Measurements from ENCODE around the gene NAALAD2.

The NAALAD2 gene

DNA sequence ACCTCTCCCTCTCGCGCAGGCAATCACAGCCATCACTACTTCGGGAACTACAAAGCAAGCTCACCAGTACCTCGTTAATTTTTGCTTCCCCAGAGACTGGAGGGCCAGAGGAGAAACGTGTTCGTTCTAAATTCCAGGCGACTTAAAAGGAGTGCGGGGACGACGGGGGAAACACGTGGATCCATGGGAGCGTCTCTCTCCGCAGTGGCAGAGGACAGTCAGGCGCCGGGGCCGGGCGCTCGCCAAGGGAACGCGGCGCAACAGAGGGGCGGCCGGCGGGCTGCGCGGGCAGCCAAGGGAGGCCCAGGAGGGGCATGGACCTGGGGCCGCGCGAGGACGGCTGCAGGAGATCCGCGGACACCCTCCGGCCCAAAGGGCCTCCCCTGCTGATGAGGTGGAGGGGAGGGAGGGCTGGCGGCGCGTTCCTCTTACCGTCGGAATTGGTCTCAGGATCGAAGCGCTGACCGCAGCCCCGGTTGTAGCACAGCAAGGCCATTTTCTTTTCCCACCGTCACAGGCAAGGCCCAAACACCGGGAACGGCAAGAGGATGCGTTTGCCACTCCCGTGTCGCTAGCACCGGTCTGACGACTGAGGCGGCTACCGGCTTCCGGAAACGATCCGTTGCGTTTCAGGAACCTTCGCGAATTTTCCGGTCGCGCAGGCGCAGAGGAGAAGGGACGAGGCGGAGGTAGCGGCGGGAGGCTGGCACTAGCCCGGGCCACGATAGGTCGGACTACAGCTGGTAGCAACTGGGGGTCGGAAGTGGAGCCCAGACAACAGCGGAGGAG, 88.2 kb downstream of the NAALAD2 start, which contains the start of gene CHORDC1:
TSS of gene CHORDC1 (minus strand) at position 591 of the 789 bp plus-strand sequence. CDS start at position 496, 95 bp downstream.
- TF ChIP-seq GATA2 (IDR thresholded peaks at IDR 0.05; ENCODE audit: low read depth, low read length) (no peak), GATA3 (IDR thresholded peaks at IDR 0.05; ENCODE audit: low read depth, low read length) (no peak)

GRCh38 chr11:90223248-90223585, 88.8 kb downstream of the NAALAD2 start:
- TF ChIP-seq GATA3 (IDR thresholded peaks at IDR 0.05; ENCODE audit: low read depth, low read length): no peak

DNA sequence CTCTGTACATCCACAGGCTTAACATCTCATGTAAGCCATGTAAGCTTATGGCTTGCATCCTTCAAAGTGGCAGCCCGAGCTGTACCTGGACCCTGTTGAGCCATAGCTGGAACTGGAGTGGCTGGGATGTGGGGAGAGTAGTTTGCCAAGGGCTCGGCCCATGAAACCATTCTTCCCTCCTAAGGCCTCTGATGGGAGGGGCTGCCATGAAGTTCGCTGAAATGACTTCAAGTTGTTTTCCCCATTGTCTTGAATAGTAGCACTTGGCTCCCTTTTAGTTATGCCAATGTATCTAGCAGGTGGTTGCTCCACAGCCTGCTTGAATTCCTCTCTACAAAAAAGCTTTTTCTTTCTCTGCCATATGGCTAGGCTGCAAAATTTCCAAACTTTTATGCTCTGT, 93.6 kb downstream of the NAALAD2 start:
- TF ChIP-seq GATA2 (IDR thresholded peaks at IDR 0.05; ENCODE audit: low read depth, low read length) (no peak), GATA3 (IDR thresholded peaks at IDR 0.05; ENCODE audit: low read depth, low read length) (no peak)

GRCh38 chr11:90229791-90230190, 95.3 kb downstream of the NAALAD2 start:
- TF ChIP-seq GATA2 (IDR thresholded peaks at IDR 0.05; ENCODE audit: low read depth, low read length) (no peak), GATA3 (IDR thresholded peaks at IDR 0.05; ENCODE audit: low read depth, low read length) (no peak)

DNA sequence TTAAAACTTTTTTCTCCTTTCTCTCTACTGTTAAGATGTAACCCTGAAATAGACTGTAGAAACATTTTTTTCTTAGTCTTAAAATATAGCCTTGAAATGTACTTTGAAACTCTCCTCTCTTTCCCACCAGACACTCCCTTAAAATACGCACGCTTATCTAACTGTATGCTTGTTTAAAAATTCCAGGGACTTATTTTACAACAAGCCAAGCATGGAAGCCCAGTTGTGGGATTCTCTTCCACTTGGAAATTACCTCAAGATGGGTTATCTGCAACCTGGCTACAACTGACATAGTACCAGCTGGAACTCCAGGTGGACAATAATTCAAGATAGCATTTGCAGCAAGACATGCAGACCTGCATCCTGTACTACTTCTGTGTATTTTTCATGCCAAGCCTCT, 100.5 kb downstream of the NAALAD2 start:
- TF ChIP-seq GATA3 (IDR thresholded peaks at IDR 0.05; ENCODE audit: low read depth, low read length) (no peak), GATA2 (IDR thresholded peaks at IDR 0.05; ENCODE audit: low read depth, low read length) (no peak)

GRCh38 chr11:90235526-90235925, 101.1 kb downstream of the NAALAD2 start:
- TF ChIP-seq GATA3 (IDR thresholded peaks at IDR 0.05; ENCODE audit: low read depth, low read length) (no peak), GATA2 (IDR thresholded peaks at IDR 0.05; ENCODE audit: low read depth, low read length) (no peak)

DNA sequence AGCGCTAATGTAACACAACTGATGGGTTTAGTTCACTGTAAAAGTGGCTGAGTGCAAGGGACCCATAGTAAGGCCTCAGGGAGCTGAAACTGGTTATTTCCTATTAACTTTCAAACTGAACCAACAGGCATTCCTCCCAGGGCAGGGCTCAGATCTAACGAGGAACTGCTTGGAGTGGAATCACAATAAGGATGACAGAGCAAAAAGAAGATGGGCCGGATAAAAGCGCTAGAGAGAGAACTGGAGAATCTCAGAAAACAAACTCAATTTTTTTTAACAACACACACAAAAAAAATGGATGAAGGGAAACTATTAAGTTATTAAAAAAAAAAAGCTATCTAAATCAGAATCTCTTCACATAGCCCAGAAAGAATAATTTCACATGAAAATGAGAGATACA, 102.5 kb downstream of the NAALAD2 start:
- no peak for TF ChIP-seq GATA2 (IDR thresholded peaks at IDR 0.05; ENCODE audit: low read depth, low read length)
- no peak for TF ChIP-seq GATA3 (IDR thresholded peaks at IDR 0.05; ENCODE audit: low read depth, low read length)

- TF ChIP-seq GATA3 (IDR thresholded peaks at IDR 0.05; ENCODE audit: low read depth, low read length): no peak
- TF ChIP-seq GATA2 (IDR thresholded peaks at IDR 0.05; ENCODE audit: low read depth, low read length): no peak
These were observed 107.0 kb downstream of the NAALAD2 start for GRCh38 chr11:90241414-90241813.

Measured in SH-SY5Y (cell line).